ENCODE results near the gene MASP2.

GRCh38 chr1:11023201-11023600, 23.8 kb downstream of the MASP2 start:
- TF ChIP-seq CTCF (IDR thresholded peaks at IDR 0.05; ENCODE audit: low read length) (no peak), EZH2 (IDR thresholded peaks at IDR 0.05; ENCODE audit: borderline replicate concordance, low read length) (no peak)

Data from OCI-LY1 (cell line).